HL-60 (cell line): ENCODE results near the gene TMEM89.

Experiments used
- POLR2AphosphoS5 ChIP-seq: IDR thresholded peaks from 2 replicates; pipeline ENCODE4 v1.6.1; 2012; ENCODE audit warnings: low read depth
- REST ChIP-seq: IDR thresholded peaks from 2 replicates; pipeline ENCODE4 v1.6.1; 2012; ENCODE audit warnings: low read depth; ENCODE audit not compliant: insufficient replicate concordance
- TF ChIP-seq, protein P1 (sequence below): IDR thresholded peaks from one replicate; pipeline ENCODE4 v1.5.1; 2011; ENCODE audit warnings: low read length, control low read depth, inconsistent platforms; ENCODE audit not compliant: insufficient read depth

DNA sequence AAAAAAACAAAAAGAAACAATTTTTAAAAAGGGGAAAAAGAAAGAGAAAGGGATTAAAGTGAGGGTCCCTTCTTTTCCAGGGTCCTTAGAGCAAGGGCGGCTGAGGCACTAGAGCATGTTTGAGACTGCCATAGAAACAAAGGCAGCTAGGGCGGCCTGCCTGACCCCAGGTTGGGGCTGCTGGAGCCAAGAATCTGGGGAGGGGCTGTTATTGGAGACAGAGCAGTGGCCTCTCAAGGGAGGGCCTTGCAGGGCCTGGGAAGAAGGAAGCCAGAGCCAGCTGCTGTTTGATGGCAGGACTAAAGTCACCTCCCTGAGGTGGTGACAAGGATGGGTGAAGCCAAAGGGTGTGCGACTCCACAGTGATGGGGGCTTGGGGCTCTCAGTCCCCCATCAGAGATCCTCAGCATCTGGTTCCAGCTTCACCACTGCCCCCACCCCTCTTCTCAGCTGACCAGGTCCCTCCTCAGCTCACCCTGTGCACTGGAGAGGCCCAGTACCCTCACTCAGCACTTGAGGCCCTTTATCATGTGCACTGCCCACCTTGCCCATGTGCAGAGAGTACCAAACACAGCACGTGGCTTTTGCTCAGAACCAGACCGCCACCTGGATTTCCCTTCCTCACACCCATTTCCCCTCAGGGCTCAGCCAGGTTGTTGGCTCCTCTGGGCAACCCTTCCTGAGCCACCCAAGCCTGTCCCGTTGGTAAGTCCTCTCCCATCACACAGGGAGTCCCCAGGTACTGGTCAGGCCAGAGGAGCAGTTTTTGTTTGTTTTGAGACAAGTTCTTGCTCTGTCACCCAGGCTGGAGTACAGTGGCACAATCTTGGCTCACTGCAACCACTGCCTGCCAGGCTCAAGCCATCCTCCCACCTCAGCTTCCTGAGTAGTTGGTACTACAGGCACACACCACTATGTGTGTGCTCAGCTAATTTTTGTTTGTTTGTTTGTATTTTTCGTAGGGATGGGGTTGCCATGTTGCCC lies 1.7 kb downstream of the TMEM89 start:
- TF ChIP-seq, protein P1, sequence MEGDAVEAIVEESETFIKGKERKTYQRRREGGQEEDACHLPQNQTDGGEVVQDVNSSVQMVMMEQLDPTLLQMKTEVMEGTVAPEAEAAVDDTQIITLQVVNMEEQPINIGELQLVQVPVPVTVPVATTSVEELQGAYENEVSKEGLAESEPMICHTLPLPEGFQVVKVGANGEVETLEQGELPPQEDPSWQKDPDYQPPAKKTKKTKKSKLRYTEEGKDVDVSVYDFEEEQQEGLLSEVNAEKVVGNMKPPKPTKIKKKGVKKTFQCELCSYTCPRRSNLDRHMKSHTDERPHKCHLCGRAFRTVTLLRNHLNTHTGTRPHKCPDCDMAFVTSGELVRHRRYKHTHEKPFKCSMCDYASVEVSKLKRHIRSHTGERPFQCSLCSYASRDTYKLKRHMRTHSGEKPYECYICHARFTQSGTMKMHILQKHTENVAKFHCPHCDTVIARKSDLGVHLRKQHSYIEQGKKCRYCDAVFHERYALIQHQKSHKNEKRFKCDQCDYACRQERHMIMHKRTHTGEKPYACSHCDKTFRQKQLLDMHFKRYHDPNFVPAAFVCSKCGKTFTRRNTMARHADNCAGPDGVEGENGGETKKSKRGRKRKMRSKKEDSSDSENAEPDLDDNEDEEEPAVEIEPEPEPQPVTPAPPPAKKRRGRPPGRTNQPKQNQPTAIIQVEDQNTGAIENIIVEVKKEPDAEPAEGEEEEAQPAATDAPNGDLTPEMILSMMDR = no peak
- TF ChIP-seq POLR2AphosphoS5 (no peak), REST (no peak)
